BJ (cell line): ENCODE data around the gene RGS7. TPM values are rescaled to one million over a fixed set of nuclear protein-coding genes. Genes with fewer than 3 reads are reported as not detected.

Source experiments
- CTCF ChIA-PET: fragments of 350-600 bp; formaldehyde crosslinking; extraction: SDS; loops from one replicate; lab custom pipeline; 2021; ENCODE audit warnings: antibody characterized with exemption, inconsistent platforms; lab: Yijun Ruan, JAX
- POLR2A ChIA-PET: fragments of 300-600 bp; sonication (Branson Sonifier 250); formaldehyde crosslinking; extraction: SDS; loops from one replicate; lab custom pipeline; 2021; ENCODE audit warnings: antibody characterized with exemption; lab: Charles Lee
- DNase-seq: peaks from one replicate; pipeline ENCODE4 v3.0.0-alpha.2; 2011; ENCODE audit warnings: low read depth
- H3K27me3 ChIP-seq: 2 replicates; pipeline ENCODE4 v1.6.0; 2011; ENCODE audit warnings: low read length; ENCODE audit not compliant: control insufficient read depth, insufficient read depth
- H3K36me3 ChIP-seq: 2 replicates; pipeline ENCODE4 v1.5.1; 2011; ENCODE audit warnings: low read length; ENCODE audit not compliant: control insufficient read depth, insufficient read depth
- H3K4me3 ChIP-seq: 2 replicates; pipeline ENCODE4 v1.5.1; 2011; ENCODE audit warnings: low read depth, mild to moderate bottlenecking, control low read depth, low read length
- polyA plus RNA-seq: library from polyadenylated mRNA; depleted of rRNA; stranded (reverse); fragments of >200 nt; gene quantifications from 2 replicates; pipeline ENCODE4 v1.2.3, GENCODE V29; 2011
- TF ChIP-seq, protein P1 (sequence below): IDR thresholded peaks from 2 replicates; pipeline ENCODE4 v1.5.1; 2011; ENCODE audit warnings: low read depth, mild to moderate bottlenecking, control low read depth, inconsistent platforms, low read length, moderate library complexity; ENCODE audit not compliant: insufficient read depth

Gene RGS7
- polyA plus RNA-seq, 1 experiment = 0.93 TPM

DNA sequence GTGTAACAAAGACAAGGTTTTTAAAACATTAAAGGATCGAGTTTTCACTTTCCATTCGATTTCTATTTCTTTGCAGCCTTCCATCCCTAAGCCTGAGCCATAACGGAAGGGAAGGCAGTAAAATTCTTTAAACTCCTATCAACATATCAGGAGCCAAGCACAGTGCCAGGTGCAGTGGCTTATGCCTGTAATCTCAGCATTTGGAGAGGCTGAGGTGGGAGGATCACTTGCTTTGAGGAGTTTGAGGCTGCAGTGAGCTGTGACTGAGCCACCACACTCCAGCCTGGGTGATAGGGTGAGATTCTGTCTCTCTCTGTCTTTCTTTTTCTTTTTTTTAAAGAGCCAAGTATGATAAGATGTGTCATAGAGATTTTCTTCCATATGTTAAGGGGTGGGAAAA, 527.5 kb downstream of the RGS7 start:
- ChIA-PET CTCF (no interaction called here), POLR2A (no interaction called here)
- no peak overlapping the region for H3K4me3 ChIP-seq
- DNase-seq = no peak
- H3K36me3 ChIP-seq = no peaks in the 10 kb centered on the region
- H3K27me3 ChIP-seq = no peaks in the 10 kb centered on the region
- TF ChIP-seq, protein P1, sequence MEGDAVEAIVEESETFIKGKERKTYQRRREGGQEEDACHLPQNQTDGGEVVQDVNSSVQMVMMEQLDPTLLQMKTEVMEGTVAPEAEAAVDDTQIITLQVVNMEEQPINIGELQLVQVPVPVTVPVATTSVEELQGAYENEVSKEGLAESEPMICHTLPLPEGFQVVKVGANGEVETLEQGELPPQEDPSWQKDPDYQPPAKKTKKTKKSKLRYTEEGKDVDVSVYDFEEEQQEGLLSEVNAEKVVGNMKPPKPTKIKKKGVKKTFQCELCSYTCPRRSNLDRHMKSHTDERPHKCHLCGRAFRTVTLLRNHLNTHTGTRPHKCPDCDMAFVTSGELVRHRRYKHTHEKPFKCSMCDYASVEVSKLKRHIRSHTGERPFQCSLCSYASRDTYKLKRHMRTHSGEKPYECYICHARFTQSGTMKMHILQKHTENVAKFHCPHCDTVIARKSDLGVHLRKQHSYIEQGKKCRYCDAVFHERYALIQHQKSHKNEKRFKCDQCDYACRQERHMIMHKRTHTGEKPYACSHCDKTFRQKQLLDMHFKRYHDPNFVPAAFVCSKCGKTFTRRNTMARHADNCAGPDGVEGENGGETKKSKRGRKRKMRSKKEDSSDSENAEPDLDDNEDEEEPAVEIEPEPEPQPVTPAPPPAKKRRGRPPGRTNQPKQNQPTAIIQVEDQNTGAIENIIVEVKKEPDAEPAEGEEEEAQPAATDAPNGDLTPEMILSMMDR = no peak

- no peak for DNase-seq
- H3K27me3 ChIP-seq = no peaks in the 10 kb centered on the region
- POLR2A ChIA-PET = no interaction called here
- no peaks in the 10 kb centered on the region for H3K36me3 ChIP-seq
- TF ChIP-seq, protein P1 = no peak
- CTCF ChIA-PET = no interaction called here
- H3K4me3 ChIP-seq = no peak overlapping the region
These were observed 529.2 kb downstream of the RGS7 start for GRCh38 chr1:240827786-240828185.

- POLR2A ChIA-PET = no interaction called here
- DNase-seq = no peak
- TF ChIP-seq, protein P1 = no peak
- no peaks in the 10 kb centered on the region for H3K36me3 ChIP-seq
- no peak overlapping the region for H3K4me3 ChIP-seq
- no peaks in the 10 kb centered on the region for H3K27me3 ChIP-seq
- CTCF ChIA-PET = interaction anchor here (0.6 kb wide), 1 partner anchor 123 kb away, joined by 3 read pairs; no protein-coding TSS in a partner anchor
These were observed 532.8 kb downstream of the RGS7 start for GRCh38 chr1:240824238-240824637.

- Histone ChIP-seq H3K36me3 (no peaks in the 10 kb centered on the region), H3K27me3 (no peaks in the 10 kb centered on the region), H3K4me3 (no peak overlapping the region)
- ChIA-PET POLR2A (no interaction called here), CTCF (no interaction called here)
- DNase-seq = no peak
- TF ChIP-seq, protein P1 = no peak
These were observed 533.6 kb downstream of the RGS7 start for GRCh38 chr1:240823357-240823756.

GRCh38 chr1:240821925-240822324, 535.1 kb downstream of the RGS7 start:
- POLR2A ChIA-PET = no interaction called here
- TF ChIP-seq, protein P1 = no peak
- DNase-seq = no peak
- H3K27me3 ChIP-seq = no peaks in the 10 kb centered on the region
- H3K36me3 ChIP-seq = no peaks in the 10 kb centered on the region
- CTCF ChIA-PET = interaction anchor here (2.3 kb wide), 1 partner anchor 15 kb away, joined by 6 read pairs; no protein-coding TSS in a partner anchor
- no peak overlapping the region for H3K4me3 ChIP-seq
